HG02938 (cell line): ENCODE data around the gene ADGRF3.
"Not testable (repeated sequence)": the region's sequence is repeated elsewhere in the genome, so short reads cannot be mapped to it uniquely, and the experiment has no call there.

ENCODE experiments used
- ATAC-seq: cut with Tn5 transposase; IDR thresholded peaks from one replicate; pipeline ENCODE4 v1.9.1; 2021; ENCODE audit warnings: mild to moderate bottlenecking, moderate library complexity; ENCODE audit not compliant: unreplicated experiment

ADGRF3 gene

GRCh38 chr2:26283606-26284005, 63.0 kb downstream of the ADGRF3 start:
- no peak for ATAC-seq

- no peak for ATAC-seq
These were observed 65.4 kb downstream of the ADGRF3 start for GRCh38 chr2:26281226-26281625.

GRCh38 chr2:26279886-26280285, 66.7 kb downstream of the ADGRF3 start:
- no peak for ATAC-seq

DNA sequence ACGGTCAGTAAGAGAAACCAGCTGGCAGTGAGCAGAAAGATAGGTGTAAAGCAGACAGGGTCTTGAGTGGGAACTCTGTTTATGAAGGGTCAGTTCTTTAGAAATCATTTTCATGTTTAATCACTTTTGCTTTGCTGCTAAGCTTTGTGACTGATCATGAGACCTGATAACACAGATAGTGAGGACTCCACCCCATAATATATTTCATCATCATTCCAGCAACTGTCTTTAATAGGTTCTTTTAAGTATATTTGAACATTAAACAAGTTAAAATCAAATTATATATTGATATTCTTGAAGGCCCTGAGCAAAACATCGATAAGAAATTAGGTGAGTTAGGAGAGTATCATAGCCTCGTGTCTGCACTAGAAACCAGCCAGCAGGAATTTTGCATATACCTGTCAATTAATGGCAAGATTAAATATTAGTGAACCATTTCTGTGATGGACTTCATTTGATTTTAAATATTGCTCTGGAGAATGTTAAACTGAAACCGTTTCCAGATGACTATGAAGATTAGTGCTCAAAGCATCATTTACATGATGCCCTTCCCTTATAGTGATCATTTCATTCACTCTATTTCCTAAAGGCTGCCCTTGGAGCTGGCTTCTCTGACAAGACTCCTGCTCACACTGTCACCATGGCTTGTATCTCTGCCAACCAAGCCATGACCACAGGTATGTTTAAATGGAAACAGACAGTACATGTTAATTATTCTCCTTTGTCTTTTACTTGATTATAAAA, 69.9 kb downstream of the ADGRF3 start:
- no peak for ATAC-seq

GRCh38 chr2:26274058-26274613, 72.5 kb downstream of the ADGRF3 start:
- ATAC-seq: no peak

DNA sequence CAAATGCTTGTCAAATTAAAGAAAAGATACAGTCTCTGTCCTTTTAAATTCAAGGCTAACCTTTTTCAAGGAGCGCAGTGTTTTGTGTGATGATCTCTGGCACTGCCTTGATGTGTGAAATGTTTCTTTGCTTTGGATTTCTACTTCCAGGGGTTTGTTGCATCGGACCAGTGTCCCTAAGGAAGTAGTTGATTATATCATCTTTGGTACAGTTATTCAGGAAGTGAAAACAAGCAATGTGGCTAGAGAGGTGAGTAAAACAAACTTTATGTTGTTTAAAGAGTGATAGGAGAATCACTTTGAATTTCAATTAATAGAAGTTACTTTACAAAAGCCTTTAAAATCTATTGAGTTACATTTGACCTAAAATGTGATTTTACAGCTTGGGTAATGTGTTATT, 73.1 kb downstream of the ADGRF3 start:
- ATAC-seq: no peak

DNA sequence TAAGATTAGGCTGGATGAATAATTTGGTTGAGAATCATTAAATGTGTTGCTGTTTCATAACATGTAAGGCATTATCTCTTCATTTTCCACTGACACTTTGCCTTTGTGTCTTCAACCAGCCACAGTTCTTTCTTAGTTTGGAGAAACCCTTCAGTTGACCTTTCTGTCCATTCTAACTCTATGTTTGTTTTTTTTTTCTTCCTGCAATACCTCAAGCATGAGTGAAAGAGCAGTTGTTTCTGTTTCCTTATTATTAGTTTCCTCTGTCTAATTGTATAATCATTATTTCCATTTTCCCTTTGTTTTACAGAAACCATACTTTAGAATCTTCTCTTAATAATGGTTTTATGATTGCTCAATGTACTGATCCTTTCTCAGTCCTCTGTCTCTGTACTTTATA, 76.2 kb downstream of the ADGRF3 start:
- ATAC-seq: no peak

- peak; percentile 54 for ATAC-seq
These were observed 76.9 kb downstream of the ADGRF3 start for GRCh38 chr2:26269571-26270158.

- not testable (repeated sequence) for ATAC-seq
These were observed 77.8 kb downstream of the ADGRF3 start for GRCh38 chr2:26268670-26269385.

DNA sequence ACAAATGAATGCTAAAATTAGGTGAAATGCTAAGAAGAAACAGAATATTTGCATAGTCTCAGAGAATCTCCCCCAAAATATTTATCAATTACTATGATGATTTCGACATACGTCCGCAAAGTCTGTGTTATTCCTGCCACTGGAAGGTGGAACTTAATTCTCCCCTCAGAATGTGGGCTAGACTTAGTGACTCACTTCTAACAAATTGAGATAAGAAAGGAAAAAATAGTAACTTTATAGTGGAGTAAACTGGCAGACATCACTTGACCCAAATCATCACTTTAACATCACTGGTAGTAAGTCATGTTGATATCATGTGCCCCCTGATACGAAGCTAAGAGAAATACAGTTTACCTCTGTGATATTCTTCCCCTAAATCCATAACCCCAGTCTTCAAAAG, 78.4 kb downstream of the ADGRF3 start:
- no peak for ATAC-seq

- ATAC-seq: not testable (repeated sequence)
These were observed 87.8 kb downstream of the ADGRF3 start for GRCh38 chr2:26258836-26259235.
